HG03558 (cell line): ENCODE data around the gene NOX5.

ENCODE experiments used
- ATAC-seq: cut with Tn5 transposase; IDR thresholded peaks from one replicate; pipeline ENCODE4 v1.9.1; 2021; ENCODE audit warnings: moderate number of reproducible peaks; ENCODE audit not compliant: unreplicated experiment; ENCODE audit errors: extremely low read depth

NOX5 gene

GRCh38 chr15:69015591-69015990 lies 1.1 kb downstream of the NOX5 start:
- no peak for ATAC-seq

DNA sequence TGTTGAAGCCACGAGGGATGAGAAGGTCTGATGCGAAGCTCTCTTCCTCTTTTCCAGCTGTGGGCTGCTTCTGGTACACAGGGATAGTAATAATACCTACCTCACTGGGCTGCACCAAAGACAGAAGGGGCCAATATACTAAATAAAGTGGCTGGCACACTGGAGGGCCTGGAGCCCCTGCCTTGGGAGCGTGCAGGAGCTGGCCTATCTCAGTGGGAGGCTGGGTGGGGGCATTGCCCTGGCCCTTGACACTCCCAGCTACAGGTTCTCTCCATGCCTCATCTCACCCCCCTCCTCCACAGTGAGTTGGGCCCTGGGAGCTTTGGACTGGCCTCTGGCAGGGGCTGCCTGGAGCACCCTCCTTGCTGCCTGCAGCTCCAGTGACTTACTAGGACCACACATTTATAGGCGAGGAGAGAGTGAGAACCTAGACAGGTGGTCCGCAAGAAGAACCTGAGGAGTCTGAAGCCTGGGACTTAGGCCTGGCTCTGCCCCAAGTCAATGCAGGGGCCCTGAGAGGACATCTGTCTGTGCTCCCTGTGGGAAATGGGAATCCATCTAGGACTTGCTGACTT lies 1.6 kb downstream of the NOX5 start:
- ATAC-seq: no peak

DNA sequence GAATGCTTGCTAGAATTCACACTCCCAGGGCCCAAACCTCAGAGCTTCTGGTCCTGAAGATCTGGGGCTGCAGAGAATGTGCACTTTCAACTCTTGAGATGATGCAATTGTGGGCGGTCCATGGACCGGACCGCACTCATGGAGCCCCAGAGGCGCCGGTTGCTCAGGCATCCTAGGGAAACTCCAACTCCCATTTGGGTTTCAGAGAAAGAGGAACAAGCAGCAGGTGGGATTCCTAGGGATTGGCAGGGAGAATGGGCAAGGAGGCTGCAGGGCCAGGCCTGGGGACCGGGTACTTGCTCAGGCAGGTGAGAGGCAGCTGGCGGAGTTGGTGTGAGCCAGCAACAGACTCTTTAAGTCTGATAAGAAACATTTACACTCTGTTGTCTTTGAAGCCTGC lies 3.5 kb downstream of the NOX5 start:
- no peak for ATAC-seq

DNA sequence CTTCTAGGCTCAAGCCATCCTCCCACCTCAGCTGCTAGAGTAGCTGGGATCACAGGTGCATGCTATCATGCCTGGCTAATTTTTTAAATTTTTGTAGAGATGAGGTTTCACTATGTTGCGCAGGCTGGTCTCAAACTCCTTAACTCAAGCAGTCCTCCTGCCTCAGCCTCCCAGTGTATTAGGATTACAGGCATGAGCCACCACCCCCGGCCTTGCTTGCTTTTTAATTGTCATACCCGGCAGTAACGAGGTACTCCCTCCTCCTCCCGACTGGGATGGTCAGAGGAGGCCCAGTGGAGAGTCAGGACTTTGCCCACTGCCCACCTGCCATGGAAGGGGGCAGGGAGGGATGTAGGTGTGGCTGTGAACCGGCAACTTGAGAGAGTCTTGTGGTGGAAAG lies 4.5 kb downstream of the NOX5 start:
- no peak for ATAC-seq

DNA sequence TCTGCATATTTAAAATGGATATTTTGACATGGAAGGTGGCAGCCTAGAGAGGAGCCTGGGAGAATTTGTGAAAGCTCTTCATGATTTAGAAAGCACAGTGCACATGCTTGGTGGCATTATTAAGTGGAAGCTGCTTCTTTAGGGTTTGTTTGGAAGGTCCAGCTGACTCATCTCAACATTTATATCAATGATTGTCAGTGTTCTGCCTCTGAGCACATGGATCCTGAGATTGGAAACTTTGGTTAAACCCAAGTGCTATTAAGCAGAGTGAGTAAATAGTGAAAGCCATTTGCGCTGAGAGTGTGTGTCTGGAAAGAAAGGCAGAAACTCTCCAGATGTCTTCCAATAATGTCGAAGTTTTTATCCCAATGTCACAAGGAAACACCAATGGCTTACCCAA lies 7.4 kb downstream of the NOX5 start:
- no peak for ATAC-seq

- ATAC-seq: no peak
Measured at GRCh38 chr15:69025320-69025719, 10.8 kb downstream of the NOX5 start.

- ATAC-seq: no peak
Measured at GRCh38 chr15:69026355-69026754, 11.9 kb downstream of the NOX5 start.

- no peak for ATAC-seq
Measured at GRCh38 chr15:69027976-69028518, 13.6 kb downstream of the NOX5 start.

GRCh38 chr15:69031013-69032001 lies 16.8 kb downstream of the NOX5 start:
- ATAC-seq: no peak

GRCh38 chr15:69032031-69032430 lies 17.5 kb downstream of the NOX5 start:
- ATAC-seq: no peak

DNA sequence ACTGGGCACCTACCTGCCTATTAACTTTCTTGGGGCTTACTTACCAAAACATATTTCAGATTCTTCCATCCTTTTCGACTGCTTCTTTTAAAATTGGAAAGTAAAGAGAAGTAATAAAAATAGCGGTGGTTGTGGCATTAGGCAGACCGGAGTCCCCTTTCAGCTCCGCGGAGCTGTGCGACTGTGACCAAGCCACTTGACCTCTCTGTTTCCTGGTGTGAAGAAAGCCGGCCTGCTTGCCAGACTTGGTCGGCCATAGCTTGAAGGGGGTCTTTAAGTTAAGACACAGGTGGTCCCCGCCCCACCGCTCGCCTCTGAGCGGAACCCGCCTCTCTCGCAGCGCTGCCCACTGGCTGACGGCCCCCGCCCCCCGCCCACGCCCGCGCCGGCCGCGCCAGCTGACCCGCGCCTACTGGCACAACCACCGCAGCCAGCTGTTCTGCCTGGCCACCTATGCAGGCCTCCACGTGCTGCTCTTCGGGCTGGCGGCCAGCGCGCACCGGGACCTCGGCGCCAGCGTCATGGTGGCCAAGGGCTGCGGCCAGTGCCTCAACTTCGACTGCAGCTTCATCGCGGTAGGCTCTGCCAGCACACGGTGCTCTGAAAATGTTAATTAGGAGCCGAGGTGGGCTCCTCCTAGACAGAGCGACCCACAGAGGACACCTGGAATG lies 18.3 kb downstream of the NOX5 start:
- ATAC-seq: no peak

DNA sequence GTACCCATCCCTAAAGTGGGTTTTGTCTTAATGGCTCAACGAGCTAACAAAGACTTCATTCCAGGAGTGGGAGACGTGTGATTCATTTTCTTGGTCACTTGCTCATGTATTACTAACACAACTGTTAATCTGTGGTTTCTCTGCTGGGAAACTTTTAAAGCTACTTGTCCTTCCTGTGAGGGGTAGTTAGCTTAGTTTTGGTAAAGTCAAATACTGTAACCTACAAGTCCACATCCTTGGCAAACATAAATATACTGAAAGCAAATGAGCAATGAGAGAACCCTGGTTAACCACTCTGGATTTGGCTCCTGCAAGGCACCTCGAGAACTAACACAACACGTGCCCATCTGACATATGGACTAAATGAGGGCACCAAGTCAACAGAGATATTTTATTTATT lies 19.9 kb downstream of the NOX5 start:
- ATAC-seq: no peak

GRCh38 chr15:69035205-69035917 lies 20.9 kb downstream of the NOX5 start:
- ATAC-seq: no peak

DNA sequence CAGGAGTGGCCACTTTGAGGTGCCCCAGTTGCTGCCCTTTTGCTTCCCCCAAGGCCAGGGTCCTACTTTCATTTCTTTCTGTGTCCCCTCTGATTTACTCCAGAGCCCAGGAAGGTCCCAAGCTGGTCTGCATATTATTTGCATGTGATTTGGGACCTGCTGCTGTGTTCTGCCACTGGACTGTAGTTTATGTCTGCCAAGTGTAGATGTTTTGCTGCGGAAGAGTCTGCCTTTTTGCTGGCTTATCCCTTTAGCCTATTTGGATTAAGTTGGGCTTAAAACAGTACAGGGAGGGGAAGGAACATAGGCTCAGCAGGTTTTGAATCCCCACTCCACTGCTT lies 21.4 kb downstream of the NOX5 start:
- no peak for ATAC-seq

- no peak for ATAC-seq
Measured at GRCh38 chr15:69036826-69037225, 22.3 kb downstream of the NOX5 start.

DNA sequence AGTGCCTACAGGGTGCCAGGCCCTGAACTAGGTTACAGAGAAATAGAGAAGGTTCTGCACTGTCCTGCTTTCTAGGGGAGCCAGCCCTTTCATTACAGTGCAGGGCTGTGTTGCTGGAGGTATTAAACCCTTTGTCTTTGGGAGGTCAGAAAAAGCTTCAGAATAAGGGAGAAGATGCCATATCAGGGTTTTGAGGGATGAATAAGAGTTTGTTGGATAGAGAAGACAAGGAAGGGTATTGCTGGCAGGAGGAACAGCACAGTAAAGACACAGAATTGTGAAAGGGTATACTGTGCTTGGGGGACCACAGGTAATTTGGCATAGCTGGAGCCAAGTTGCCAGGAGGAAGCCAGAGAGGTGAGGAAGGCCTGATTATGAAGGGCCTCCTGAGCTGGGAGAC lies 23.0 kb downstream of the NOX5 start:
- ATAC-seq: no peak

DNA sequence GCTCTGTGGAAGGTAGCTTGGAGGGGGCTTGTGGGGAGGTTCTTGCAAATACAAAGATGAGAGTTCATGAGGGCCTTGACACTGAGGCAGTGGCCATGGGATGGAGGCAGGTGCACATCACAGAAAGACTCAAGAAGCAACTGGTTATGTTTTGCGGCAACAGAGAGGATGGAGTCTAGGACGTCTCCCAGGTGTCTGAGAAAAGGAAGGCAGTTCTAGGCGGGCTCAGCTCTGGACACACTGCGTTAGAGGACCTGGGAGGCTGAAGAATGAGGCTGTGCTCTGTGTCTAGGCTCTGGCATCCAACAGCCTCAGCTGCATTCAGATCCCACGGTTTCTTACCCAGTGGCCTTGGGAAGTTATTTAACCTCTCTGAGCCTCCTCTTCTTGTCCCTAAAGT lies 23.5 kb downstream of the NOX5 start:
- ATAC-seq: no peak

- ATAC-seq: no peak
Measured at GRCh38 chr15:69038508-69038907, 24.0 kb downstream of the NOX5 start.

- no peak for ATAC-seq
Measured at GRCh38 chr15:69039516-69040225, 25.2 kb downstream of the NOX5 start.

- no peak for ATAC-seq
Measured at GRCh38 chr15:69042531-69042930, 28.0 kb downstream of the NOX5 start.
